Testis (tissue), 3 donors: ENCODE measurements around the gene EZR. TPM values are rescaled to one million over a fixed set of nuclear protein-coding genes. Genes with fewer than 3 reads are reported as not detected.
A peak's percentile ranks its signal among the peaks of the same experiment; 100 is the strongest.
"Not testable (repeated sequence)": the region's sequence is repeated elsewhere in the genome, so short reads cannot be mapped to it uniquely, and the experiment has no call there.

Experiments used
- DNase-seq: peaks from one replicate; pipeline ENCODE4 v3.0.0-alpha.2; 2019
- H3K27ac ChIP-seq, 2 donors: fragments of 200-600 bp; sonication (generic); one replicate each; pipeline ENCODE4 v1.5.1; 2019
- H3K27me3 ChIP-seq: fragments of 200-600 bp; sonication (generic); one replicate; pipeline ENCODE4 v1.5.1; 2019
- H3K36me3 ChIP-seq: fragments of 200-600 bp; sonication (generic); one replicate; pipeline ENCODE4 v1.5.1; 2017; ENCODE audit warnings: low read depth; ENCODE audit errors: missing control alignments
- H3K4me1 ChIP-seq: fragments of 200-600 bp; sonication (generic); one replicate; pipeline ENCODE4 v1.5.1; 2019
- H3K4me3 ChIP-seq, 2 donors: fragments of 200-600 bp; sonication (generic); one replicate each; pipeline ENCODE4 v1.5.1; 2017 to 2019
- H3K9me3 ChIP-seq: fragments of 200-600 bp; sonication (generic); one replicate; pipeline ENCODE4 v1.5.1; 2017
- POLR2A ChIP-seq: fragments of 450-650 bp; IDR thresholded peaks from one replicate; pipeline ENCODE4 v1.6.1; 2017; ENCODE audit warnings: antibody characterized with exemption, mild to moderate bottlenecking, moderate library complexity
- WGBS, 2 donors: methylation state at CpG; one replicate each; pipeline ENCODE4 v1.1.5; 2018; 5-methylcytosine and 5-hydroxymethylcytosine counted together
- intact Hi-C: fragments of 100-400 bp; cut with DNase I; formaldehyde crosslinking; loops from one replicate; pipeline ENCODE4 v1.15.1; 2023; ENCODE audit warnings: low total_unique reads
- polyA plus RNA-seq: library from polyadenylated mRNA; stranded (reverse); fragments of 350-450 nt; fragmentation: Illumina TruSeq; extraction: RNeasy Lipid Tissue Mini Kit (QIAGEN cat#74804); gene quantifications from one replicate; pipeline ENCODE4 v1.2.3, GENCODE V29; 2014; ENCODE audit warnings: low read depth, low replicate concordance; ENCODE audit not compliant: insufficient read depth
- total RNA-seq, 2 donors: library from RNA; depleted of rRNA; stranded (reverse); fragments of >200 nt; gene quantifications; one replicate each; pipeline ENCODE4 v1.2.3, GENCODE V29; 2016
- TF ChIP-seq, protein P1 (sequence below), 3 experiments: fragments of 450-650 bp in 2 of 3; fragments of 200-600 bp in 1 of 3; sonication (generic) in 1 of 3; IDR thresholded peaks; one replicate each; pipeline ENCODE4 v1.5.1; 2016 to 2019; ENCODE audit warnings: antibody characterized with exemption in 3 of 3, mild to moderate bottlenecking in 2 of 3, moderate library complexity in 1 of 3

The EZR gene
- total and polyA plus RNA-seq, 3 donors from 2014 or later: 129 to 199 (median 164) TPM

DNA sequence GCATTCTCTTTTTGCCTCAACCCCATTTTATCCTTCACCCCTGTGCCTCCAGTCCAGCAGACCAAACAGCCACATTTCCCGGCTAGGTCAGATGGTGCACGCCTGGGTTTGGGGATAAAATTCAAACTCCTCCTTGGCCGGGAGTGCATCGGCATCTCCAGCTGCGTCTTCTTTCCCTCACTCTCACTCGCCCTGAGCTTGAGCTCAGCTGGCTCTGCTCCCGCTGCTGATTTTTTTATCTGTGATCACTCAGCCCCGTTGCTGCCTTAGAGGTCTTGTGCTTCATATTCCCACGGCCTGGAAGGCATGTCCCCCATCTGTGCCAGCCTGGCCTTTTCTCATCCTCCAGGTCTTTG is 6.8 kb upstream of the EZR start:
- intact Hi-C loops: no loop called here
- Histone ChIP-seq H3K4me3 (no peak overlapping the region), H3K4me1 (peaks cover 10% of the 10 kb centered on the region), H3K9me3 (no peaks in the 10 kb centered on the region), H3K27me3 (no peaks in the 10 kb centered on the region), H3K36me3 (no peaks in the 10 kb centered on the region), H3K27ac (peak overlapping the region; percentile 39 to 64)
- 24 to 52% methylated on average over 9 of the region's 9 CpGs for WGBS, 2 donors
- peak; percentile 50 for DNase-seq
- no peak for TF ChIP-seq POLR2A
- TF ChIP-seq, protein P1, sequence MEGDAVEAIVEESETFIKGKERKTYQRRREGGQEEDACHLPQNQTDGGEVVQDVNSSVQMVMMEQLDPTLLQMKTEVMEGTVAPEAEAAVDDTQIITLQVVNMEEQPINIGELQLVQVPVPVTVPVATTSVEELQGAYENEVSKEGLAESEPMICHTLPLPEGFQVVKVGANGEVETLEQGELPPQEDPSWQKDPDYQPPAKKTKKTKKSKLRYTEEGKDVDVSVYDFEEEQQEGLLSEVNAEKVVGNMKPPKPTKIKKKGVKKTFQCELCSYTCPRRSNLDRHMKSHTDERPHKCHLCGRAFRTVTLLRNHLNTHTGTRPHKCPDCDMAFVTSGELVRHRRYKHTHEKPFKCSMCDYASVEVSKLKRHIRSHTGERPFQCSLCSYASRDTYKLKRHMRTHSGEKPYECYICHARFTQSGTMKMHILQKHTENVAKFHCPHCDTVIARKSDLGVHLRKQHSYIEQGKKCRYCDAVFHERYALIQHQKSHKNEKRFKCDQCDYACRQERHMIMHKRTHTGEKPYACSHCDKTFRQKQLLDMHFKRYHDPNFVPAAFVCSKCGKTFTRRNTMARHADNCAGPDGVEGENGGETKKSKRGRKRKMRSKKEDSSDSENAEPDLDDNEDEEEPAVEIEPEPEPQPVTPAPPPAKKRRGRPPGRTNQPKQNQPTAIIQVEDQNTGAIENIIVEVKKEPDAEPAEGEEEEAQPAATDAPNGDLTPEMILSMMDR (IDR thresholded peaks at IDR 0.05): no peak

DNA sequence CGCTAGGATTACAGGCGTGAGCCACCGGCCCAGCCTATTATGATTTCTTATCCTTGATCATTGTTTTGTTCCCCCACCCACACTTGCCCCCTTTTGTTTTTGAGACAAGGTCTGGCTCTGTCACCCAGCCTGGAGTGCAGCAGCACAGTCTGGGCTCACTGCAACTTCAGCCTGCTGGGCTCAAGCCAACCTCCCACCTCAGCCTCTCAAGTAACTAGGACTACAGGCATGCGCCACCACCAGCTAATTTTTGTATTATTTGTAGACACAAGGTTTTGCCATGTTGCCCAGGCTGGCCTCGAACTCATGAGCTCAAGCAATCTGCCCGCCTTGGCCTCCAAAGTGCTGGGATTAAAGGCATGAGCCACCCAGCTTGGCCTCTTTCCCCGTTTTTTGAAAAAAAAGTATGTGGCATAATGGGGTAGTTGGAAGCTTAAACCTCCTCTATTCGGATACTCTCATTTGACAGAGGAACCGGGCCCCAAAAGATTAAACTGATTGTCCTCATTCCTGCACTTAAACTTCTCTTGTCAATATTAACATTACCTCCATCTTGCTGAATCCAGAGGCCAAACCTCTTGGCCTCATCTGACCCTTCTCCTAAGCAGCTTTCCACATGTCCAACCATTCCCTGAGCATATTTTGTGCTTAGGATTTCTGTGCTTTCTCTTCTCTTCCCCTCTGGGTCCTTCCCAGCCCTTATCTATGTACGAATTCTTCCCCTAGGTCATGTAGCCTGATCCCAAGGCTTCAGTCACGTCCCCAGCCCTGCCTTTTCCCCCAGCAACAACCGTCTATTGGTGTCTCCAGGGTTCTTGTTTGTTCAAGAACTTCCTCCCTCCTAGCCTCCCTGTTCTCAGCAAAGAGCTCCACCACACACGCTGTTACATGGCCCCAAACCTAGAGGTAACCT is 6.1 kb upstream of the EZR start:
- 75 to 76% methylated on average over 13 of the region's 13 CpGs for WGBS, 2 donors
- H3K27me3 ChIP-seq: no peaks in the 10 kb centered on the region
- TF ChIP-seq, protein P1 (IDR thresholded peaks at IDR 0.05): no peak
- TF ChIP-seq POLR2A: no peak
- no peak overlapping the region for H3K4me3 ChIP-seq
- peaks cover 10% of the 10 kb centered on the region for H3K4me1 ChIP-seq
- intact Hi-C loops: no loop called here
- H3K27ac ChIP-seq: peak overlapping the region; percentile 39 to 64
- H3K9me3 ChIP-seq: no peaks in the 10 kb centered on the region
- no peaks in the 10 kb centered on the region for H3K36me3 ChIP-seq
- no peak for DNase-seq

DNA sequence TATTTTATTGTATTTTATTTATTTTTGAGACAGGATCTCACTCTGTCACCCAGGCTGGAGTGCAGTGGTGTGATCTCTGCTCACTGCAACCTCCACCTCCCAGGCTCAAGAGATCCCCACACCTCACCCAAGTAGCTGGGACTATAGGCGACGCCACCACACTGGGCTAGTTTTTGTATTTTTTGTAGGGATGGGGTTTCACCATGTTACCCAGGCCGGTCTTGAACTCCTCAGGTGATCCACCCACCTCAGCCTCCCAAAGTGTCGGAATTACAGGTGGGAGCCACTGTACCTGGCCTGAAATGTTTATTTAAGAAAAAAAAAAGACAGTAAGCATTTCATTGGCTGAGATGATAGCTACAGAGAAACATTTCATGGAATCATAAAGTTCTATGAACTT is 4.4 kb upstream of the EZR start:
- H3K27me3 ChIP-seq, H3K36me3 ChIP-seq, DNase-seq, intact Hi-C loops, H3K4me3 ChIP-seq, H3K27ac ChIP-seq, H3K9me3 ChIP-seq: not testable (repeated sequence)
- peaks cover 10% of the 10 kb centered on the region for H3K4me1 ChIP-seq
- WGBS, 2 donors: 96 to 97% methylated on average over 4 of the region's 4 CpGs

DNA sequence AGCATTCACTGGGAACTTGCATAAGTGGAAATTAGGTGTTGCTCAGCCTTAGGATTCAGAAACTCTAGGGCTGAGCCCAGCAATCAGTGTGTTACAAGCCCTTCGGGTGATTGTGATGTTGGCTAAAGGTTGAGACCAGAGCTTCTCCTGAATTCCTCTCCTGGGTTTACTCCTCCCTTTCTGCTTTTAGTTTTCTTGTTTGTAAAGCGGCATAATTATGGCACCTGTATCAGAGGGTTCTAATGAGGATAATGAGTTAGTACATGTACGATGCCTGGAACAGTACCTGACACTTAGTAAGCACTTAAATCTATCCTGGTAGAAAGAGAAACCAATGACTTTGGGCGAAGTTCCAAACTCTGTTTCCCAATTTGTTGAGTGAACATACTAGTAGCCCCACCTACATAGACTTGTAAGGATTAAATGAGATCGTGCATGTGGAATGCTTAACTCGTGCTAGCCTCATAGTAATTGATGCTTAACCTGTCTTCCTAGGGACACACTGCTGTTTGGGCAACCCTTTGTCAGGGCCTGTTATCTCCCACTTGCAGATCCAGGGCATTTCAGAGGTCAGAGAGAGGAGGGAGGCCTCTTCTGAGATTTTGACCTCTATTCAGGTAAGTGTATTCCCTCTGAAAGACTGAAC is 932 bp upstream of the EZR start:
- intact Hi-C loops: loop anchor here (10.0 kb wide), 1 partner anchor 115 kb away; no protein-coding TSS in a partner anchor
- peak; percentile 20 for DNase-seq
- no peak overlapping the region for H3K4me3 ChIP-seq
- WGBS, 2 donors: 58 to 62% methylated on average over 6 of the region's 6 CpGs
- H3K36me3 ChIP-seq: no peaks in the 10 kb centered on the region
- H3K9me3 ChIP-seq: no peaks in the 10 kb centered on the region
- no peak for TF ChIP-seq POLR2A
- TF ChIP-seq, protein P1 (IDR thresholded peaks at IDR 0.05): no peak
- H3K27me3 ChIP-seq: no peaks in the 10 kb centered on the region
- peak overlapping the region in 1 of 2 donors; percentile 96 for H3K27ac ChIP-seq
- H3K4me1 ChIP-seq: peaks cover 6% of the 10 kb centered on the region

DNA sequence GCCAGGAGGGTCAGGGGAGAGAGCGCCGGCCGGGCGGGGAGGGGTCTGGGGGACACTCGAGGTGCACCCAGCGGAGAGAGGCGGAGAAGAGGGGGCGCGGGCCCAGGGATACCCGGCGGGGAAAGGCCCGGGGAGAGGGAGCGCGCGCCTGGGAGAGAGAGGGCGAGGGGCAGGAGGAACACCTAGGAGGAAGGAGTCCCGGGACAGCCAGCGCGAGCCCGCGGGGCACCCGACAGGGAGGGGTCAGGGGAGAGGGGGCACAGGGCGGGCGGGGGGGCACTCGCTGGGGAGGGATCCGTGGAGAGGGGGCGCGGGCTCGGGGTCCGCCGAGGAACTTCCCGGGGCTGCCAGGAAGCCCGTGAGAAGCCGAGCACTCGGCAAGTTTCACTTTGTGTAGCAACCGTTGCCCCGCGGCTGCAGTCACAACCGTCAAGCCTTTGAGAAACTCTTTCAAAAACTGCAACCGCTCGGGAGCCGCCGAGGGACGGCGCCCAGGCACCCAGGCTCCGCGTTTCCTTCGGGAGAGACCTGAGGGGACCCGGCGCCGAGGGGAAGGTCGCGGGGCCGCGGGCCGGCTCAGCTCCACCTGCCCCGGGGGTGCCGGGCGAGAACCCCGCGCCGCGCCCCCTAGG is 471 bp downstream of the EZR start:
- intact Hi-C loops: loop anchor here (10.0 kb wide), 1 partner anchor 114 kb away; no protein-coding TSS in a partner anchor

More for the DNA sequence above, 471 bp downstream of the EZR start:
- Histone ChIP-seq H3K4me3 (peak overlapping the region; percentile 88 to 98), H3K27ac (peak overlapping the region; percentile 96 to 97), H3K9me3 (no peaks in the 10 kb centered on the region), H3K36me3 (no peaks in the 10 kb centered on the region), H3K4me1 (peaks cover 15% of the 10 kb centered on the region), H3K27me3 (no peaks in the 10 kb centered on the region)
- peak; percentile 58 for DNase-seq
- TF ChIP-seq, protein P1 (IDR thresholded peaks at IDR 0.05): no peak
- TF ChIP-seq POLR2A: no peak
- 0 to 1% methylated on average over 5 to 39 of the region's 63 CpGs for WGBS, 2 donors
